ENCODE data around the gene TAF3. TPM values are rescaled to one million over a fixed set of nuclear protein-coding genes. Genes with fewer than 3 reads are reported as not detected.
"Not testable (repeated sequence)": the region's sequence is repeated elsewhere in the genome, so short reads cannot be mapped to it uniquely, and the experiment has no call there.

The TAF3 gene
- total RNA-seq, 2 donors from 2014 or later = 8.0 to 9.3 TPM

- DNase-seq (no peak), ATAC-seq (no peak)
- intact Hi-C loops (cut with DNase I) = no loop called here
These were observed 13.6 kb upstream of the TAF3 start for GRCh38 chr10:7804741-7805140.

GRCh38 chr10:7808686-7809267, 9.5 kb upstream of the TAF3 start:
- intact Hi-C loops (cut with DNase I) = no loop called here
- ATAC-seq = no peak
- DNase-seq = no peak

- DNase-seq (no peak), ATAC-seq (no peak)
- intact Hi-C loops (cut with DNase I) = no loop called here
These were observed 7.9 kb upstream of the TAF3 start for GRCh38 chr10:7810443-7810842.

GRCh38 chr10:7811000-7811399, 7.3 kb upstream of the TAF3 start:
- no peak for DNase-seq
- no peak for ATAC-seq
- intact Hi-C loops (cut with DNase I) = no loop called here

- ATAC-seq; intact Hi-C loops (cut with DNase I); DNase-seq: not testable (repeated sequence)
These were observed 6.6 kb upstream of the TAF3 start for GRCh38 chr10:7811743-7812142.

- ATAC-seq (no peak), DNase-seq (no peak)
- intact Hi-C loops (cut with DNase I) = no loop called here
These were observed 4.8 kb upstream of the TAF3 start for GRCh38 chr10:7813481-7813880.

GRCh38 chr10:7817576-7817975, 729 bp upstream of the TAF3 start:
- ATAC-seq (no peak), DNase-seq (no peak)
- intact Hi-C loops (cut with DNase I) = no loop called here

GRCh38 chr10:7817984-7818294, 366 bp upstream of the TAF3 start:
- intact Hi-C loops (cut with DNase I) = no loop called here
- DNase-seq = no peak
- peak in 1 of 2 donors; percentile 9 for ATAC-seq

- ATAC-seq (peak; percentile 58 to 72), DNase-seq (peak; percentile 56)
- intact Hi-C loops (cut with DNase I) = no loop called here
These were observed 786 bp downstream of the TAF3 start for GRCh38 chr10:7819121-7819460.

- DNase-seq = no peak
- ATAC-seq = no peak
- intact Hi-C loops (cut with DNase I) = no loop called here
These were observed 5.9 kb downstream of the TAF3 start for GRCh38 chr10:7824251-7824650.

GRCh38 chr10:7826971-7827370, 8.7 kb downstream of the TAF3 start:
- ATAC-seq (peak in 1 of 2 donors; percentile 67), DNase-seq (no peak)
- intact Hi-C loops (cut with DNase I) = no loop called here

GRCh38 chr10:7829289-7829834, 11.1 kb downstream of the TAF3 start:
- intact Hi-C loops (cut with DNase I) = no loop called here
- DNase-seq (no peak), ATAC-seq (no peak)

GRCh38 chr10:7832060-7832459, 13.8 kb downstream of the TAF3 start:
- DNase-seq (no peak), ATAC-seq (no peak)
- intact Hi-C loops (cut with DNase I) = no loop called here

- DNase-seq = no peak
- intact Hi-C loops (cut with DNase I) = no loop called here
- ATAC-seq = no peak
These were observed 14.9 kb downstream of the TAF3 start for GRCh38 chr10:7833210-7833609.

GRCh38 chr10:7834262-7834661, 16.0 kb downstream of the TAF3 start:
- intact Hi-C loops (cut with DNase I) = no loop called here
- DNase-seq (no peak), ATAC-seq (no peak)

- intact Hi-C loops (cut with DNase I) = no loop called here
- DNase-seq = no peak
- ATAC-seq = no peak
These were observed 18.3 kb downstream of the TAF3 start for GRCh38 chr10:7836571-7836970.

GRCh38 chr10:7846591-7846990, 28.3 kb downstream of the TAF3 start:
- intact Hi-C loops (cut with DNase I) = no loop called here
- ATAC-seq (no peak), DNase-seq (no peak)

- no peak for ATAC-seq
- intact Hi-C loops (cut with DNase I) = no loop called here
- no peak for DNase-seq
These were observed 35.0 kb downstream of the TAF3 start for GRCh38 chr10:7853226-7853842.

- ATAC-seq (no peak), DNase-seq (no peak)
- intact Hi-C loops (cut with DNase I) = no loop called here
These were observed 35.6 kb downstream of the TAF3 start for GRCh38 chr10:7853890-7854289.

GRCh38 chr10:7855205-7855604, 36.9 kb downstream of the TAF3 start:
- intact Hi-C loops (cut with DNase I) = no loop called here
- ATAC-seq = no peak
- DNase-seq = no peak

- DNase-seq = no peak
- intact Hi-C loops (cut with DNase I) = no loop called here
- ATAC-seq = no peak
These were observed 38.4 kb downstream of the TAF3 start for GRCh38 chr10:7856678-7857077.
